ENCODE measurements around the gene DUXA. TPM values are rescaled to one million over a fixed set of nuclear protein-coding genes. Genes with fewer than 3 reads are reported as not detected.

DUXA gene
- not detected in 2 replicates for total RNA-seq

GRCh38 chr19:57167385-57167784 lies at the start of gene DUXA:
Gene DUXA (minus strand): TSS chr19:57167485. CDS start chr19:57167443, 42 bp downstream.

DNA sequence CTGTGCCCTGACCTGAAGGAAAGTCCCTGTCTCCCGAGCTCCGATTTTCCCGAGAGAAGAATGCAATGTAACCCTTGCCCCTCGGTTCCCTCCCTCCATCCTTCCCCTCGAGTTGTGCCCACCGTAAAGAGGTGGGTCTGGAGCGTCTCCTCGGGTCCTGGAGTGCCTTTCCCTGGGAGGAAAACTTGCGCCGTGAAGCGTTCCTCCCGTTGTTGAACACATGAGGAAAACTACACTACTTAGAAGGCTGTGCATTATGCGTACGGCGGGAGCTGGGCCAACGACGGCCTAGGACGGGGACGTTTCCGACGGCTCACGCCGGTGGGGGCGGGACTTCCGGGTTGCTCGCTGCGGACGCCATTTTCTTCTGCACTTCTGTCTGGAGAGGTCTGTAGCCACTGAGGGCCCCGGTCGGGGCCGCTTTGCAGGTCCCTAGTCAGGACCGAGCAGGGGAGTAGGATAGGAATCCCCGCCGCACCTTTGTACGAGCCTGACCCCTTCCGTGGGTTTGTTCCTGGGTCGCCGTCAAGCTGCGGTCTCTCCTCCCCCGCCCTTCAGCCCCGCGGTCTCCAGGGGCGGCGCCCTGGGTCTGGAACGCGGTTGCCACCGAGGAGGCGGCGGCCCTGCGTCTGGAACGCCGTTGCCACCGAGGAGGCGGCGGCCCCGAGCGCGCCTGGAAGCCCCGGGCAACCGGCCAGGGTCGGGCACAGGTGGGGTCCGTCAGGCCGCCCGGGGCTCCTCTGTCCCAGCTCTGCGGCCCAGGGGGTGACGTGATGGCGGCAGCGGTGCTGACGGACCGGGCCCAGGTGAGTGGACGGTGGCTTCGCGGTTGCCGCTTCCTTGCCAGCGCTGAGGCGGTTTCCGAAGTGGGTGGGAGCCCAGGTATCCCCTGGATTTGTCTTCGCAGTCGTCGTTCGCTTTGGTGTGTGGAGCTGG lies 24.1 kb upstream of the DUXA start, which contains the start of gene ZNF264:
Gene ZNF264, plus strand, starts transcription at position 360 of the 936 bp plus-strand sequence. Its CDS starts 414 bp downstream, at position 774.

Small RNA genes within 50 kb of the gene (small RNA-seq; reads per million reads assigned to genes)
- not detected for gene AC025588.3

Other genes starting within 250 kb of the DUXA start
- 0.07 TPM in 1 of 2 replicates, not detected in the other for gene USP29, start 47.5 kb downstream of the DUXA start, total RNA-seq
- gene ZIM3, start 22.3 kb downstream of the DUXA start, total RNA-seq = not detected in 2 replicates
- 20.9 and 21.8 TPM in 2 replicates for gene ZNF264, start 24.0 kb upstream of the DUXA start, total RNA-seq
- gene AURKC, start 63.5 kb upstream of the DUXA start, total RNA-seq = 0.13 and 0.65 TPM in 2 replicates
- 14.2 and 20.2 TPM in 2 replicates for gene ZNF805, start 73.1 kb upstream of the DUXA start, total RNA-seq
- 51.1 and 66.4 TPM in 2 replicates for gene ZNF460, start 113.0 kb upstream of the DUXA start, total RNA-seq
- 9.5 and 10.4 TPM in 2 replicates for gene ZNF543, start 153.0 kb upstream of the DUXA start, total RNA-seq
- gene ZNF304, start 183.8 kb upstream of the DUXA start, total RNA-seq = 6.7 and 8.2 TPM in 2 replicates
- gene TRAPPC2B, start 196.1 kb upstream of the DUXA start, total RNA-seq = 4.5 and 9.3 TPM in 2 replicates
- gene ZNF547, start 196.1 kb upstream of the DUXA start, total RNA-seq = 1.2 and 3.1 TPM in 2 replicates
- gene ZNF548, start 222.4 kb upstream of the DUXA start, total RNA-seq = 10.0 and 10.3 TPM in 2 replicates
- gene ZNF17, start 243.7 kb upstream of the DUXA start, total RNA-seq = 9.2 and 11.1 TPM in 2 replicates

Measured in thoracic aorta endothelial cell (primary cell).